MG63 (cell line): Measurements from ENCODE around the gene RRAGC. TPM values are rescaled to one million over a fixed set of nuclear protein-coding genes. Genes with fewer than 3 reads are reported as not detected.
A peak's percentile ranks its signal among the peaks of the same experiment; 100 is the strongest.

Source experiments
- DNase-seq: peaks from one replicate; pipeline ENCODE4 v3.0.0-alpha.2; 2020
- H3K27me3 ChIP-seq: fragments of 250-450 bp; sonication (Bioruptor Pico); 2 replicates; pipeline ENCODE4 v1.5.1; 2020; ENCODE audit warnings: mild to moderate bottlenecking, moderate library complexity
- H3K36me3 ChIP-seq: fragments of 250-450 bp; sonication (Bioruptor Pico); 2 replicates; pipeline ENCODE4 v1.5.1; 2020; ENCODE audit warnings: mild to moderate bottlenecking, moderate library complexity
- H3K4me3 ChIP-seq: fragments of 250-450 bp; sonication (Bioruptor Pico); 2 replicates; pipeline ENCODE4 v1.5.1; 2020; ENCODE audit warnings: mild to moderate bottlenecking, moderate library complexity
- H3K9me3 ChIP-seq: fragments of 250-450 bp; sonication (Bioruptor Pico); 2 replicates; pipeline ENCODE4 v1.5.1; 2020; ENCODE audit warnings: mild to moderate bottlenecking, moderate library complexity
- total RNA-seq: library from RNA; depleted of rRNA; stranded (reverse); fragments of >200 nt; shearing (Covaris generic); gene quantifications from 2 replicates; pipeline ENCODE4 v1.2.3, GENCODE V29; 2014; ENCODE audit warnings: low replicate concordance; rRNA removed

RRAGC gene
- total RNA-seq, 1 experiment from 2014 or later: 41.2 TPM

DNA sequence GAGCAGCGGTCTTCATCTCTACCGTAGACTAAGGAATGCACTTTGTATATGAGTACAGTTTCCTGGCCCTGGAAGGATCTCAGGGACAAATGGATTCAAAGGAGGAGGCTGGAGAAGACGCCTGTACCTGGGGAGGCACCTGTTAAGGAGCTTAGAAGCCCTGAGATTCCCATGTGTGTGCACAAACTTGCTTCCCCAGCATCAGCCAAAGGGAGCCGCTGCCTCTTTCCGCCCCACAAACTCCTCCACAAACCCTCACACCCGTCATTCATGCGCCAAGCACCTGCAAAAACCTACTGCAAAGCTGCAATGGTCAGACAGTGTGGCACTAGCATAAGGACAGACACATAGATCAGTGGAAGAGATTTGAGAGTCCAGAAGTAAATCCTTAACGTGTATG, 54.5 kb downstream of the RRAGC start:
- Histone ChIP-seq H3K9me3 (no peaks in the 10 kb centered on the region), H3K4me3 (no peak overlapping the region), H3K27me3 (peaks cover 12% of the 10 kb centered on the region), H3K36me3 (no peaks in the 10 kb centered on the region)
- no peak for DNase-seq

DNA sequence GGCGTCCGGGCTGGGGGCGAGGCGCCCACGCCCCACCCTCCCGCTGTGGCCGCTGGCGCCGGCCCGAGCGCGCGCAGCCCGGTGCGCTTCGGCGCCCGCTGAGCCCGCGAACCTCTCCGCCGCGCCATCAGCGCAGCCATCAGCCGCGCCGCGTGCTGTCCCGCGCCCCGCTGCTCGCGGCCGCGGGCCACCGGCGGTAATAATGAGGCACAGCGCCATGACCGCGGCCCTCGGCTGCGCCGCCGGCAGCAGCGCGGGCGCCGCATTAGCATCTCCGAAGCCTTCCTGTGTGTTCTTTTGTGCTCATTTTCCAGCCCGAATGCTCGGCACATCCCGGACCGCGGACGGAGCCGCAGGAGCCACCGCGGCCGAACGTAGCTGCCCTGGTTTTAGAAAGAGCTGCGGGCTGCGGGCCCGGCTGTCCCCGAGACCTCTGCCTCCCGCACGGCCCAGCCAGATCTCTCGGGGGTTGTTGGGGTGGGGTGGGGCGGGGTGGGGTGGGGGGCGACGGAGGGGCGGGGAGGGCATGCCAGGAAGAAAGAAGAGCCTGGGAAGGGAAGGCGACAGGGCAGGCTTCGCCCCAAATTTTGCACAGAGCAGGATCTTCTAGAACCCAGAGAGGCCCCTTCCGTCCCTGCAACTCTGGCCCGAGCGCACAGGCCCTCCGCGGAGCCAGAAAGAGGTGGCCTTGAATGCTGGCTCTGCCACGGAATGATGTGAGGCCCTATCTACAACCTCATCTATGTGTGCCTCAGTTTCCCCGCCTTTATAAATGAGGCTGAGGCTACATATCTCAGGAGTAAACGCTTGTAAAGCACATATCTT, 55.3 kb downstream of the RRAGC start:
- Histone ChIP-seq H3K9me3 (no peaks in the 10 kb centered on the region), H3K27me3 (peaks cover 13% of the 10 kb centered on the region), H3K36me3 (no peaks in the 10 kb centered on the region), H3K4me3 (no peak overlapping the region)
- peak; percentile 34 for DNase-seq

DNA sequence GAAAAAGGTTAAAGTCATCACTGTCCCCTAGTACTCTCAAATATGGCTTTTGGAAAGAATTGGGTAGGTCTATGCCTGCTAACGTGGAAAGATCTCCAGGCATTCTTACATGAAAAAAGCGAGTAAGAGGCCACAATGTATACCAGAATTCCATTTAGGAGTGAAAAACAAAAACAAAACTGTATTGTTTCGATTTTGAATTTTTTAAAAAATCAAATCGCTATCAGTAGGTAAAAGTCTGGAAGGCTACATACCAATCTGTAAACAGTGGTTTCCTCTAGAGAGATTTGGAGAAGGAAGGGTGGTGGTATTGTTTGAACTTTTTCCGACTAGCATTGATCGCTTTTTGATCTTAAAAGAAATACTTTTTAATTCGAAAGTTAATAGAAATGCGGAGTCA, 55.9 kb downstream of the RRAGC start:
- no peaks in the 10 kb centered on the region for H3K36me3 ChIP-seq
- H3K4me3 ChIP-seq: peak overlapping the region; percentile 14; the same call in 1 of the 2 replicates
- no peaks in the 10 kb centered on the region for H3K9me3 ChIP-seq
- H3K27me3 ChIP-seq: peaks cover 15% of the 10 kb centered on the region
- DNase-seq: no peak

DNA sequence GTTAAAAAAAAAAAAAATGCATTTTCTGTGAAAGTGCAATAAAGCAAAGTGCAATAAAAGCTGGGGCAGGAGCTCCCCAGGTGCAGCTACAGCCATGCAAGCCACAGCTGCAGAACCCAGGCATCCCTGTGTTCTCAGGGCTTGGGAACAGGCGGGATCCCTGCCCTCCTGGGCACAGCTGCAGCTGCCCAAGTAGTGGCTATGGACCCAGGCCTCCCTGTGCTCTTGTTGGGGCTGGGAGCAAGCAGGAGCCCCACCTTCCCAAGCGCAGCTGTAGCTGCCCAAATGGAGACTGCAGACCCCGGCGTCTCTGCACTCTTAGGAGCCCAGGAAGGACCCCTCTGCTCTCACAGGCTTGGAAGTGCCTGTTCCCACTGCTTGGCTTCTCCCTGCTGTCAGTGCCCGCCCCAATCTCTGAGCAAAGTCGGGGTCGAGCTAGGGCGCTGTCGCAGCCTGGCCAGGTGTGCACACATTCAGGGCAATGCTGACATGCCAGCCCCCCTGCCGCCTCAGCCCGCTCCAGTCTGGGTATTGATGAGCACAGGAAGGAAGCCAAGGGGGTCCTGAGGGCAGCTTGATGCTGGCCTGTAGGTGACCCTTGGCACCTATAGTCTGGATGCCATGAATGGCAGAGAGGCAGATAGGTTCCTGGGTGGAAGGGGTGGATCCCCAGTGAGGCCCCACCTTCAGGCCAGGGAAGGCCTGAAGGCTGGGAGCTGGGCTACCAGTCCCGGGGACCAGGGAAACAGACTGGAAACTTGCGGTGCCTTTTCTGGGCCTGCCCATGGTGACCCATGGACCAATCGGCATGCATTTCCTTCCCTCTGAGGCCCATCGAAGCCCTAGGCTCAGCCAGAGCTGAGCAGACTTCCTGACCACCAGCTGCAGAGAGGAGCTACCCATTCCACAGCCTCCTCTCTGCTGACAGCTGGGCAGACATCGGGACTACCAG, 58.6 kb downstream of the RRAGC start:
- no peaks in the 10 kb centered on the region for H3K36me3 ChIP-seq
- H3K9me3 ChIP-seq: no peaks in the 10 kb centered on the region
- no peak overlapping the region for H3K4me3 ChIP-seq
- DNase-seq: no peak
- peaks cover 13% of the 10 kb centered on the region for H3K27me3 ChIP-seq

DNA sequence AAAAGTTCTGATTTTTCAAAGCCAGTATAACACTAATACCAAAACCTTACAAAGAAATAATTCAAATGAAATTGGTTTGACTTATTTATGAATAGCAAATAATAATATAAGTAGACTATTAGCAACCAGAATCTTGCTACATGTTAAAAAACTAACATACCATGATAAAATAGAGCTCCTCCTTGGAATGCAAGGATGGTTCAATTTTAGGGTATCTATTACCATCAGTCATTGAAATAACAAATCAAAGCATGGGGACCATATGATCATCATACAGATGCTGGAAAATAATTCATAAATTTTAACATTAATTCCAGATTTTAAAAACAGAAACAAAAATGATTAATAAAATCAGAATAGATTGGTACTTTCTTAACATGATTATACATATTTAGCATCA, 66.3 kb downstream of the RRAGC start:
- Histone ChIP-seq H3K4me3 (no peak overlapping the region), H3K27me3 (peaks cover 5% of the 10 kb centered on the region; the same call in 1 of the 2 replicates), H3K9me3 (no peaks in the 10 kb centered on the region), H3K36me3 (no peaks in the 10 kb centered on the region)
- DNase-seq: no peak

- Histone ChIP-seq H3K9me3 (no peaks in the 10 kb centered on the region), H3K27me3 (peaks cover 5% of the 10 kb centered on the region; the same call in 1 of the 2 replicates), H3K36me3 (no peaks in the 10 kb centered on the region), H3K4me3 (no peak overlapping the region)
- DNase-seq: no peak
These were observed 67.7 kb downstream of the RRAGC start for GRCh38 chr1:38791892-38792291.

- no peaks in the 10 kb centered on the region for H3K36me3 ChIP-seq
- no peaks in the 10 kb centered on the region for H3K9me3 ChIP-seq
- DNase-seq: no peak
- peaks cover 5% of the 10 kb centered on the region; the same call in 1 of the 2 replicates for H3K27me3 ChIP-seq
- no peak overlapping the region for H3K4me3 ChIP-seq
These were observed 68.4 kb downstream of the RRAGC start for GRCh38 chr1:38791164-38791515.

- H3K9me3 ChIP-seq: no peaks in the 10 kb centered on the region
- DNase-seq: no peak
- H3K27me3 ChIP-seq: peaks cover 5% of the 10 kb centered on the region; the same call in 1 of the 2 replicates
- no peaks in the 10 kb centered on the region for H3K36me3 ChIP-seq
- H3K4me3 ChIP-seq: no peak overlapping the region
These were observed 69.0 kb downstream of the RRAGC start for GRCh38 chr1:38790422-38791163.

DNA sequence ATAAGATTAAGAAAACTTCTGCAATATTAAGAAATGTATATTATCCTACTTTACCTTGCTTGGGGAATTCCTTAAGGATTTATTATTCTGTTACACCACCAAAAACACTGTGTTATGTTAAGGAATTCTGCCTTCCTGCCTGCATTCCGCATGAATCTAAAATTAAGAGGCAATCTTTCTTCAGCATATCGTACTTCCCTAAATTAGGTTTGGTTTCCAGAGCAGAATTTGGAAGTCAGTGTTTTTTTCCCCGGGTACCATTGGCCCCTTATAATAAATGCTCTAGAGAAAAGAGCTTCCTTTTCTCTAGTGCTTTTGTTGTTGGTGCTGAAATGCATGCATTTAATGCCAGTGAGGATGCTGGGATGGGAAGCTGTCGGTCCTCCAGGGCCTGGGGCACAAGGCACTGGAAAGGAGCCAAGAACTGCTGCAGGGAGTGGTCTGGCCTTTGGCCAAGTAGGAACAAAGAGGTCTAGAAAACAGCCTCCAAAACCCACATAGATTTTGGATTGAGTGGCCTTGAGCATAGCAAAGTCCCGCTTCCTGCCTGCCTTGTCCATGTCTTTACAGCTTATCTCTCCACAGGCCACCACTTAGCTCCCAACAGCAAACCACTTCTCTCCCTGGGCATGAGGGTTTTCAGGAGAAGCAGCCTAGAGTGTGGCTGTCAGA, 69.9 kb downstream of the RRAGC start:
- no peak for DNase-seq
- Histone ChIP-seq H3K27me3 (peaks cover 5% of the 10 kb centered on the region; the same call in 1 of the 2 replicates), H3K9me3 (no peaks in the 10 kb centered on the region), H3K4me3 (no peak overlapping the region), H3K36me3 (no peaks in the 10 kb centered on the region)

GRCh38 chr1:38788341-38789336, 70.9 kb downstream of the RRAGC start:
- Histone ChIP-seq H3K9me3 (no peaks in the 10 kb centered on the region), H3K4me3 (no peak overlapping the region), H3K27me3 (peaks cover 9% of the 10 kb centered on the region), H3K36me3 (no peaks in the 10 kb centered on the region)
- no peak for DNase-seq

Other genes with a start within 250 kb of the RRAGC start
- gene MYCBP, start 13.6 kb upstream of the RRAGC start, total RNA-seq: 11.5 and 18.1 TPM in 2 replicates
- gene GJA9, start 21.8 kb upstream of the RRAGC start, total RNA-seq: not detected in 2 replicates
- gene RHBDL2, start 82.1 kb upstream of the RRAGC start, total RNA-seq: 0.59 TPM in 1 of 2 replicates, not detected in the other
- gene AKIRIN1, start 131.5 kb upstream of the RRAGC start, total RNA-seq: 42.4 and 45.2 TPM in 2 replicates
- gene NDUFS5, start 166.6 kb upstream of the RRAGC start, total RNA-seq: 440 and 1,315 TPM in 2 replicates